ENCODE measurements around the gene ZFYVE21.

The ZFYVE21 gene

DNA sequence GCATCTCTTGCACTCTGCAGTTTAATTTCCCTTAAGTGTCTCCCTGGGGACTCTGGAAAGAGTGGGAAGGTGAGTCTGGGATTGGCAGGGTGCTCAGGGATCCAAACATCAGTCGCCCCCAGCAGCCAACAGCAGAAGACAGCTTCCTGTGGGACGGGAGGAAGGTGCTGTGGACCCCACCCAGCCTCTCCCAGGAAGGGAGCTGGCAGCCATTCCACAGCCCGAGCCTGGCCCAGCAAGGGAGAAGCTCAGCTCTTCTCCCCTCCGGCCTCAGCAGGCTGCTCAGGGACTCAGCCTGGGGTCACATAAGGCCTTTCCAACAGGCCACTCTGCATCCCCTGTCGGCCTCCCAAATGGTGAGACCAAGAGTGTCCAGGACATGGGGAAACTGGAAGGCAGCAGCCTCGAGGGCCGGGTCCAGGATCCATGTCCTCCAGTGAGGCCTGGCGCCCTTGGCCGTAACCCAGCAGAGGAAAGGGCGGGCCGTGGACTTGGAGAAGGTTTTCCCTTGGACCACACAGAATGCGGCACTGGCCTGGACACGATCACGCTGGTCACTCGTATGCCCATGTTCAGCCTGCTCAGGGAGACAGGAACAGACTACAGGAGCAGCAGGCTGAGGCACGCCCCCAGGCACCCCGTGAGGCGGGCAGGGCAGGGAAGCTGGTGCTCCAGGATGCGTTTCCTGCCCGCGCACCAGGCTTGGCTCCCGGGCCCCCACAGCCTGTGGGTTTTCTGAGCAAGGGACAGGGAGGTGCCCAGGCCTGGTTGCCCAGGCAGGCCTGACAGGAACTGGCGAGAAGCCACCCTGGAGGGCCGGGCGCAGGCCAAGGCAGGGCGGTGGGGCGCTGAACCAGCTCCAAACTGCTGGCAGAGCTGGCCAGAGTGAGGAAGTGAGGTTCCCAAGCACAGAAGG, 3.8 kb upstream of the ZFYVE21 start:
- no peak overlapping the region for H3K4me3 ChIP-seq (ENCODE audit: control insufficient read depth, low read depth, low read length)
- DNase-seq (ENCODE audit: low read depth), result no peak
- no peak for TF ChIP-seq CTCF (conservative IDR thresholded peaks at IDR 0.05; ENCODE audit: control insufficient read depth, insufficient read depth, low read depth, low read length)

- no peak for TF ChIP-seq CTCF (conservative IDR thresholded peaks at IDR 0.05; ENCODE audit: control insufficient read depth, insufficient read depth, low read depth, low read length)
- DNase-seq (ENCODE audit: low read depth), result no peak
- H3K4me3 ChIP-seq (ENCODE audit: control insufficient read depth, low read depth, low read length), result no peak overlapping the region
These were observed 2.9 kb upstream of the ZFYVE21 start for GRCh38 chr14:103712633-103713247.

GRCh38 chr14:103713304-103714062, 2.1 kb upstream of the ZFYVE21 start:
- DNase-seq (ENCODE audit: low read depth), result no peak
- no peak for TF ChIP-seq CTCF (conservative IDR thresholded peaks at IDR 0.05; ENCODE audit: control insufficient read depth, insufficient read depth, low read depth, low read length)
- no peak overlapping the region for H3K4me3 ChIP-seq (ENCODE audit: control insufficient read depth, low read depth, low read length)

DNA sequence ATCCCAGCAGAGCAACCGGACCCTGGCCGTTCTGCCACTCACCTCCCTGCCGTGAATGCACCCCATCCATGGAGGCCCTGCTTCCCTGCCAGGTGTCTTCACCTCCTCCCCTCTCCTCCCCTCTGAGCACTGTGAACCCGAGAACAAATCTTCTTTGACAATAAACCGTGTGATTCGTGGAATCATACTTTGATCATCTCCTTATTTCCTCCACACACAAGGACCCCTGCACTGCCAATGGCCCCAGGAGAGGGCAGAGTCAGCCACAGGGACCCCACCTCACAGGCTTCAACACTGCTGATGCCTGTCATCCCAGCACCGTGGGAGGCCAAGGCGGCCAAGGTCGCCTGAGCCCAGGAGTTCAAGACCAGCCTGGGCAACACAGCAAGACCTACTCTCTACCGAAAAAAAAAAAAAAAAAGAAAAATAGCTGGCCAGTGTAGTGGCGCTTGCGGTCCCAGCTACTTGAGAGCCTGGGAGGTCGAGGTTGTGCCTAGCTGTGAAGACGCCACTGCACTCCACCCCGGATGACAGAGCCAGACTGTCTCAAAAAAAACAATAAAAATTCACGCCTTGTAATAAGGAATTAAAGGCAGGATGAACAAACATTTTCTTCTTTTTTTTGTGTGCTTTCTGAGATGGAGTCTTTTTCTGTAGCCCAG, 1.4 kb upstream of the ZFYVE21 start:
- peak overlapping the region; percentile 42 for H3K4me3 ChIP-seq (ENCODE audit: control insufficient read depth, low read depth, low read length)
- no peak for DNase-seq (ENCODE audit: low read depth)
- no peak for TF ChIP-seq CTCF (conservative IDR thresholded peaks at IDR 0.05; ENCODE audit: control insufficient read depth, insufficient read depth, low read depth, low read length)

GRCh38 chr14:103716091-103716801, 636 bp downstream of the ZFYVE21 start:
- H3K4me3 ChIP-seq (ENCODE audit: control insufficient read depth, low read depth, low read length), result peak overlapping the region; percentile 67
- DNase-seq (ENCODE audit: low read depth), result no peak
- no peak for TF ChIP-seq CTCF (conservative IDR thresholded peaks at IDR 0.05; ENCODE audit: control insufficient read depth, insufficient read depth, low read depth, low read length)
